ENCODE results near the gene CLCNKA.

GRCh38 chr1:16015960-16016901 lies 5.6 kb upstream of the CLCNKA start:
- no peak for TF ChIP-seq CTCF (IDR thresholded peaks at IDR 0.05)
- TF ChIP-seq POLR2A (IDR thresholded peaks at IDR 0.05): no peak

Measured in right lobe of liver (tissue), 4 donors.